DND-41 (cell line): Measurements from ENCODE around the gene VIPR1.

Experiments
- ATAC-seq: fragments of 200-7000 bp; cut with Tn5 transposase; 3 replicates; pipeline ENCODE4 v1.9.1; 2021; ENCODE audit warnings: low read depth; ENCODE audit not compliant: insufficient read depth
- DNase-seq: peaks from one replicate; pipeline ENCODE4 v3.0.0-alpha.2; 2020
- H2AFZ ChIP-seq: 2 replicates; pipeline ENCODE4 v1.6.0; 2012; ENCODE audit warnings: low read depth, low read length
- H3K27ac ChIP-seq: 2 replicates; pipeline ENCODE4 v1.5.1; 2012; ENCODE audit warnings: low read length, inconsistent platforms
- H3K27me3 ChIP-seq: fragments of 200-600 bp; sonication (generic); 2 replicates; pipeline ENCODE4 v1.6.0; 2012; ENCODE audit warnings: low read length, mild to moderate bottlenecking, inconsistent platforms; ENCODE audit not compliant: insufficient read depth, poor library complexity
- H3K36me3 ChIP-seq: 2 replicates; pipeline ENCODE4 v1.5.1; 2012; ENCODE audit warnings: low read length, inconsistent platforms; ENCODE audit not compliant: insufficient read depth
- H3K4me1 ChIP-seq: 2 replicates; pipeline ENCODE4 v1.5.1; 2012; ENCODE audit warnings: mild to moderate bottlenecking, low read length; ENCODE audit not compliant: insufficient read depth
- H3K4me2 ChIP-seq: 2 replicates; pipeline ENCODE4 v1.6.0; 2012; ENCODE audit warnings: mild to moderate bottlenecking, moderate library complexity, low read length, inconsistent platforms; ENCODE audit not compliant: insufficient read depth
- H3K4me3 ChIP-seq, 2 experiments: fragments of 200-600 bp in 1 of 2; shearing (Covaris generic) in 1 of 2; 2 replicates each; pipeline ENCODE4 v1.5.1; 2012 to 2016; ENCODE audit warnings: inconsistent platforms in 2 of 2, low read length in 2 of 2, mild to moderate bottlenecking in 2 of 2, low read depth in 1 of 2, moderate library complexity in 1 of 2
- H3K79me2 ChIP-seq: 2 replicates; pipeline ENCODE4 v1.6.0; 2012; ENCODE audit warnings: low read length, inconsistent platforms; ENCODE audit not compliant: insufficient read depth
- H3K9ac ChIP-seq: 2 replicates; pipeline ENCODE4 v1.6.0; 2012; ENCODE audit warnings: low read depth, mild to moderate bottlenecking, inconsistent platforms, low read length, moderate library complexity
- H3K9me3 ChIP-seq: 2 replicates; pipeline ENCODE4 v1.5.1; 2012; ENCODE audit warnings: low read length, moderate library complexity, mild to moderate bottlenecking, inconsistent platforms; ENCODE audit not compliant: insufficient read depth, severe bottlenecking
- H4K20me1 ChIP-seq: 2 replicates; pipeline ENCODE4 v1.6.0; 2012; ENCODE audit warnings: low read length; ENCODE audit not compliant: insufficient read depth
- EZH2 ChIP-seq: IDR thresholded peaks from 3 replicates; pipeline ENCODE4 v1.6.1; 2012; ENCODE audit warnings: borderline replicate concordance, low read depth, mild to moderate bottlenecking, moderate library complexity, low read length, inconsistent platforms; ENCODE audit not compliant: severe bottlenecking
- TF ChIP-seq, protein P1 (sequence below): IDR thresholded peaks from 2 replicates; pipeline ENCODE4 v1.5.1; 2012; ENCODE audit warnings: borderline replicate concordance, low read length, moderate library complexity, mild to moderate bottlenecking; ENCODE audit not compliant: poor library complexity, severe bottlenecking; ENCODE audit errors: extremely low read depth

Gene VIPR1

DNA sequence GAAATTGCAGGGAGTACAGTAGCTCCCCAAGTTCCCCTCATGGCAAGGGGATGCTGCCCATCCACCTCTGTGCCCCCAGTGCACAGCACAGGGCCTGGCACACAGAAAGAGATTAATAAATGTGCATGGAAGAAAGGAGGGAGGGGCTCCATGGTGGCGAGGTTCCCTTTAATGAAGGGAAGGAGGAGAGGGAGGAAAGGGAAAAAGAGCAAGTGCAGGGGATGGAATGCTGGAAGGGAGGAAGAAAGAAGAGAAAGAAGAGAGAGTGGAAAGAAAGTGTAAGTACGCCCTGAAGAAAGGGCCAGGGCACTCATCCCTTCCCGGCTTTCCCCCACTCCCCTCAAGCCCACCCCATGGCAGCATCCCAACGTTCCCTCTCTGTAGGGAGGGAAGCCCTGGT is 1.5 kb upstream of the VIPR1 start:
- H3K27me3 ChIP-seq: no peaks in the 10 kb centered on the region
- ATAC-seq (no peak), DNase-seq (no peak)
- H3K79me2 ChIP-seq: no peaks in the 10 kb centered on the region
- no peak overlapping the region for H2AFZ ChIP-seq
- no peaks in the 10 kb centered on the region for H4K20me1 ChIP-seq
- no peak overlapping the region for H3K4me3 ChIP-seq
- H3K9ac ChIP-seq: no peak overlapping the region
- no peak overlapping the region for H3K27ac ChIP-seq
- H3K9me3 ChIP-seq: no peaks in the 10 kb centered on the region
- no peaks in the 10 kb centered on the region for H3K4me1 ChIP-seq
- H3K4me2 ChIP-seq: no peak overlapping the region
- H3K36me3 ChIP-seq: no peaks in the 10 kb centered on the region
- TF ChIP-seq, protein P1, sequence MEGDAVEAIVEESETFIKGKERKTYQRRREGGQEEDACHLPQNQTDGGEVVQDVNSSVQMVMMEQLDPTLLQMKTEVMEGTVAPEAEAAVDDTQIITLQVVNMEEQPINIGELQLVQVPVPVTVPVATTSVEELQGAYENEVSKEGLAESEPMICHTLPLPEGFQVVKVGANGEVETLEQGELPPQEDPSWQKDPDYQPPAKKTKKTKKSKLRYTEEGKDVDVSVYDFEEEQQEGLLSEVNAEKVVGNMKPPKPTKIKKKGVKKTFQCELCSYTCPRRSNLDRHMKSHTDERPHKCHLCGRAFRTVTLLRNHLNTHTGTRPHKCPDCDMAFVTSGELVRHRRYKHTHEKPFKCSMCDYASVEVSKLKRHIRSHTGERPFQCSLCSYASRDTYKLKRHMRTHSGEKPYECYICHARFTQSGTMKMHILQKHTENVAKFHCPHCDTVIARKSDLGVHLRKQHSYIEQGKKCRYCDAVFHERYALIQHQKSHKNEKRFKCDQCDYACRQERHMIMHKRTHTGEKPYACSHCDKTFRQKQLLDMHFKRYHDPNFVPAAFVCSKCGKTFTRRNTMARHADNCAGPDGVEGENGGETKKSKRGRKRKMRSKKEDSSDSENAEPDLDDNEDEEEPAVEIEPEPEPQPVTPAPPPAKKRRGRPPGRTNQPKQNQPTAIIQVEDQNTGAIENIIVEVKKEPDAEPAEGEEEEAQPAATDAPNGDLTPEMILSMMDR: no peak
- TF ChIP-seq EZH2: no peak

DNA sequence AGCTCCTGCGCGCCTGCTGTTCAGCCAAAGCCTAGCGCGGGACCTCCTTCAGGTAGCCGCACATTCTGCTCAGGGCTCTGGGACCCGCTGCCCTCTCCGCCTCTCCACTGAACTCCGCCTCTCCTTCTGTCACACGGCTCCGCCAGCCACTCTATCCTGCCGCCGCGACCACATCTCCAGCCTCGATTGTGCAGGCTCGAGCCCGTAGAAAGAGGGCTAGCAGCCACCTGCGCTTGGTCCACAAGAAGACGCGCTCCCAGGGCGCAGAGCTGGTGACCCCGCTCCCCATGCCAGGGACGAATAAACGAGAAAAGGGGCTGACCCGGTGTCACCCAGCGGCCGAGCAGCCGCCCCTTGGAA is 1.1 kb upstream of the VIPR1 start:
- no peaks in the 10 kb centered on the region for H3K79me2 ChIP-seq
- no peak overlapping the region for H3K4me3 ChIP-seq
- no peaks in the 10 kb centered on the region for H3K9me3 ChIP-seq
- no peaks in the 10 kb centered on the region for H3K27me3 ChIP-seq
- no peaks in the 10 kb centered on the region for H3K4me1 ChIP-seq
- no peaks in the 10 kb centered on the region for H4K20me1 ChIP-seq
- H3K36me3 ChIP-seq: no peaks in the 10 kb centered on the region
- no peak for DNase-seq
- H3K9ac ChIP-seq: no peak overlapping the region
- H2AFZ ChIP-seq: no peak overlapping the region
- H3K4me2 ChIP-seq: no peak overlapping the region
- no peak for TF ChIP-seq EZH2
- TF ChIP-seq, protein P1: no peak
- no peak overlapping the region for H3K27ac ChIP-seq
- ATAC-seq: no peak

DNA sequence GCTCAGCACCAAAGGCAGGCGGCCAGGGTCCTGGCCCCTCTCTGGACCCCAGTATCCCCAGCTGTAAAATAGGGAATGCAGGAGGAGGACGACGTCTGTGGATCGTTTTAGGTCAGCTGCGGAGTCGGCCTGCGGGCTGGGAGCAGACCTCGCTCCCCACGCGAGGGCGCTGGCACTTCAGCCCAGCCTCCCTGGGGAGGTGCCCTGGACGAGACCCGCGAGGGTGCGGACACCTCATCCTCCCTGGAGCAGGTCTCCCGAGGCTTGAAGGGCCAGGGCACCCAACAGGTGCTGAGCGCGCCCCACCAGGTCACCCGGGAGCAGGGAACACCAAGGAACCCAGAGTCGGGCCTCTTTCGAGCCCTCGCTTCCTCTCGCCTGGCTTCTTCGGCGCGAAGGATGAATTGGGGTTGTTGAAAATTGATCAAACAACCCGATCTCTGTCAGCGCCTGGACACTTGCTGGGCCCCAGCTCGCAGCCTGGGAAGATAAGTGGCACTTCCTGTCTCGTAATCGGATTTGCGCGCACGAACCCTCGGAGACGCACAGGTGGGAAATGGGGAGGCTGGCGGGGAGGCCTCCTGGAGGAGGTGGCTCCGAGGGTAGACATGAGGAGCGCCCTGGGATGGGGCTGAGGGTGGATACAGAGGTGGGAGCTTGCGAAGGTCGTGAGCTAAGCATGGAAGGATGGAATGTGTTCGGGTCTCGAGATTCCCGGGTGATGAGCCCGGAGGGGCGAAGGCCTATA is 588 bp upstream of the VIPR1 start:
- Histone ChIP-seq H2AFZ (no peak overlapping the region), H3K4me1 (no peaks in the 10 kb centered on the region), H3K9ac (no peak overlapping the region), H3K27ac (no peak overlapping the region), H3K36me3 (no peaks in the 10 kb centered on the region), H3K79me2 (no peaks in the 10 kb centered on the region), H4K20me1 (no peaks in the 10 kb centered on the region), H3K4me3 (no peak overlapping the region), H3K4me2 (no peak overlapping the region), H3K27me3 (no peaks in the 10 kb centered on the region), H3K9me3 (no peaks in the 10 kb centered on the region)
- DNase-seq: no peak
- ATAC-seq: no peak
- TF ChIP-seq, protein P1: no peak
